GM10847 (cell line): ENCODE data around the gene UBXN10.

Experiments
- POLR2A ChIP-seq: IDR thresholded peaks from 2 replicates; pipeline ENCODE4 v1.6.1; 2011; ENCODE audit not compliant: insufficient read length; ENCODE audit errors: extremely low read depth

Gene UBXN10

DNA sequence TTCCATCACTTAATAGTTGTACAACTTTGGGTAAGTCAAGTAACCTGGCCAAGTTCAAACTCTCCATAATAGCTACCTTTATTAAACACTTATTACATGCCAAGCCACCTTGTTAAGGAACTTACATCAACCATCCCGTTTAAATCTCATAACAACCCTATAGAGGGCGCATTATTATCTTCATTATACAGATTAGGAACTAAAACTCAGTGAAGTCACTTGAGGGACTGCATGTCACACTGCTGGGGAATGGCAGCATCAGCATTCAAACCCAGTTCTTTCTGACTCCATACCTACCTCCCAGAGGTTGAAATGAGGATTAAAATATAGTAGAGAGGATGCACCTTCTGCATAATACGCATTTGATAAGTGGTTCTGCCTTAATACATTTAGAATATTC lies 47.5 kb downstream of the UBXN10 start:
- no peak for TF ChIP-seq POLR2A

DNA sequence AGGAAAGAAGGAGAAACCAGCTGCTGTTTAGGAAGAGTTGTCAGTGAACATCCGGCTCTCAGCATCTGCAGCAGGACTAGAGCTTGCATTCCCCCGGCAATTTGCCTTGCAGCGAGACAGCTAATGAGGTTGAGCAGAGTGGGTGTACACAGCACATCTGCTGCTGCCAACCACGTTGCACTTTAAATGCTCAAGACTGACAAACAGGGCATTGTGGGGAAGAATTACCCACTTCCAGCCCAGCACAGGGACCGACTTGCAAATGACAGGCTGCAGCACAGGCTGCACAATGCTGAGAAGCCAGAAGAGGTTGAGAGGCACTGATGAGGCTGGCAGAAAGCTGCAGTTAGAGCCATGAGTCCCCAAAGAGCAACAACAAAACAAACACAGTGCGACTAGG lies 48.0 kb downstream of the UBXN10 start:
- TF ChIP-seq POLR2A, result no peak

DNA sequence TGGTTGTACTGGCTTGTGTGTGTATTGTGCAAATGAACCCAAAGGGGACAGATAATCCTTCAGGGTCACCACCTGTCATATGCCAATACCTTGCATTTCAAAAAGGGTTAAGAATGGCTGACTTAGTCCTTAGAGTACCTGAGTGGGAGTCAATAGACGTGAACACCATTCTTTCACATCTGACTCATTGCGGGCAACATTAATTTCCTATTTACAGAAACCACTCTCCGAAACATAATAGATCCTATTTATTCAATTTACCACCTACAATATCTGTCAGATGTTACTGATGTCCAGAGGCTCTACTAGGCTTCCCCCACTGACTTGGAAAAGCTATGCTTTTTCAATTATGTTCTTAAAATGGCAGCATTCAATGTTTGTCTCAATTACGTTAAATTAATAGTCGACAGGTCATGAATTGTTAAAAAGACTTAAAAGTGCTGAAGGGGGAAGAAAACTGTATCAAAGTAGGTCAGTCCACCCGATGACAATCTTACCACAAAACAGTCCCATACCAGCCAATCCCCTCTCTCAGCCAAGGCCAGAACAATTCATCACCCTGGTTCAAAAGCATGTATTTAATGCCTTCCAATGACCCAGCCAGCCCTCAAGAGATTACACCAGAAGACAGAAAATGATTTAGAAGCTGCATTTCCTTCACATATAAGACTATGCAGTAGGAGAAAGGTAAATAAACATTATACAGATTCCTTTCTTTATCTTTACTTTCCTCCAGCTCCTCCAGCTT lies 49.1 kb downstream of the UBXN10 start:
- TF ChIP-seq POLR2A, result no peak

DNA sequence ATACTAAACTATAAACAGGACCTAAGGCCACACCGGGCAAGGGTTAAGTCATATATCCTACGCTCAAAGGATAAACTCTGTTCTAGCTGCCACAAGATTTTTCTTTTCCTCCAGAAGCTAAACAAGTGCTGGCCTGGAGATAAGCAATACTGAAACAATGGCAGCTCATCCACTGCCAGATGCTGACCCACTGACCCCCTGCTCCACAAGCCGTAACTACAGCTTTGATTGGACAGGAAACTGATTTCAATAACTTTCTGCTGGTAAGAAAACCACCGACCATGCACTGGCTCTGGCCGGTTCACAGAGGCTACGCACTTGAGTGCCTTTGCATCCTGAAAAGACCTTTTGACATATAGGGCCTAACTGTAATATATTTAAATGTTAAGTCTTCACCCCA lies 51.8 kb downstream of the UBXN10 start:
- no peak for TF ChIP-seq POLR2A

DNA sequence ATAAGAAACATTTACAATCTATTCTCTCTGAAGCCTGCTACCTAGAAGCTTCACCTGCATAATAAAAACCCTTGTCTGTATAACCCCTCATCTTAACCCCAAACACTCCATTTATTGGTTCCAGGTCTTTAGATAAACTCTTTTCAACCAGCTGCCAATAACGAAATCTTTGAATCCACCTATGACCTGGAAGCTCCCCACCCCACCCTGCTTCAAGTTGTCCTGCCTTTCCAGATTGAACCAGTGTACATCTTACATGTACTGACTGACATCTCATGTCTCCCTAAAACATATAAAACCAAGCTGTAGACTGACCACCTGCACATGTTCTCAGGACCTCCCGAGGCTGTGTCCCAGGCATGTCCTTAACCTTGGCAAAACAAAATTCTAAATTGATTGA lies 54.1 kb downstream of the UBXN10 start:
- no peak for TF ChIP-seq POLR2A

DNA sequence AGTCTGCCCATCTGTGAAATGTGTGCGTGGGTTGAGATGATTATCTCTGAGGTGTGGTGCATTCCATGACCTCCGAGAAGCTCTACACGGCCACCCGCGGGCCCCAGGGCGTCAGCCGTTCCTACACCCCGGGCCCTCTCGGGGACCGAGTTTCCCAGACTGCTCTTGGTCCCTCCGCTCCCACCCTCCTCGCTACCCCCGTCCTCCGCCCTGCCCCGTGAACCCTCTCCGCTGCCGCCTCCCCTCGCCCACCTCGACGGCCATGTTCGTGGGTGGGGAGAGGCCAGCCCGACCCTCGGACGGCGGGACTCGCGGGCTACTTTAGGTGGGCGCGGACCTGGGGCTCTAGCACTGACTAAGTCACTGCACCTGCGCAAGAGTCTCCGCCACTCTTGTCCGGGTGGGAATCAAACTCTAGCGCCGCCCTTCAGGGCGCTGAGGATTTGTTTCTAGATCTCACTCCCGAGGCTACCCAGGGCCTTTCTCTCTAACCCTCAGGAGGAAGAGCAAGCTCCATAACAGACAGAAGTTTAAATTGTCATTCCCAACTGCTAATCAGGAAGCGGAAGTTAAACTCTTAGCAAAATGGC lies 57.1 kb downstream of the UBXN10 start:
- TF ChIP-seq POLR2A, result no peak
